Neural cell (in vitro differentiated cells): Measurements from ENCODE around the gene HNRNPLL. TPM values are rescaled to one million over a fixed set of nuclear protein-coding genes. Genes with fewer than 3 reads are reported as not detected.
"Not testable (repeated sequence)": the region's sequence is repeated elsewhere in the genome, so short reads cannot be mapped to it uniquely, and the experiment has no call there.

Experiments used
- H2AFZ ChIP-seq: fragments of 200-600, 300-800 bp; sonication (generic), shearing (Covaris generic); 2 replicates; pipeline ENCODE4 v1.6.0; 2014; ENCODE audit warnings: low read depth, mild to moderate bottlenecking, antibody characterized with exemption, low read length, moderate library complexity
- H3F3A ChIP-seq: fragments of 200-600 bp; shearing (Covaris generic); 2 replicates; pipeline ENCODE4 v1.6.1; 2016; ENCODE audit warnings: mild to moderate bottlenecking, moderate library complexity, mixed read lengths, antibody characterized with exemption, low read length; ENCODE audit not compliant: insufficient read depth, poor library complexity, severe bottlenecking
- H3K27ac ChIP-seq: fragments of 200-600, 300-800 bp; sonication (generic), shearing (Covaris generic); 2 replicates; pipeline ENCODE4 v1.5.1; 2014; ENCODE audit warnings: mild to moderate bottlenecking, low read length, moderate library complexity
- H3K27me3 ChIP-seq: fragments of 300-800, 200-600 bp; sonication (generic), shearing (Covaris generic); 2 replicates; pipeline ENCODE4 v1.6.0; 2014; ENCODE audit warnings: mild to moderate bottlenecking, low read depth, low read length, moderate library complexity; ENCODE audit not compliant: insufficient read depth
- H3K36me3 ChIP-seq: fragments of 300-800, 200-600 bp; sonication (generic), shearing (Covaris generic); 2 replicates; pipeline ENCODE4 v1.5.1; 2014; ENCODE audit warnings: mild to moderate bottlenecking, antibody characterized with exemption, low read length, moderate library complexity; ENCODE audit not compliant: insufficient read depth
- H3K4me2 ChIP-seq: fragments of 300-800, 200-600 bp; sonication (generic), shearing (Covaris generic); 2 replicates; pipeline ENCODE4 v1.6.0; 2014; ENCODE audit warnings: mild to moderate bottlenecking, low read length
- H3K4me3 ChIP-seq: fragments of 300-800, 200-600 bp; sonication (generic), shearing (Covaris generic); 2 replicates; pipeline ENCODE4 v1.5.1; 2014; ENCODE audit warnings: mild to moderate bottlenecking, low read length, moderate library complexity
- H3K79me2 ChIP-seq: fragments of 200-600 bp; shearing (Covaris generic); replicated peaks from 2 replicates; pipeline ENCODE4 v1.6.0; 2014; ENCODE audit warnings: mild to moderate bottlenecking, low read length, moderate library complexity; ENCODE audit not compliant: insufficient read depth
- H3K9ac ChIP-seq: fragments of 300-800, 200-600 bp; sonication (generic), shearing (Covaris generic); 2 replicates; pipeline ENCODE4 v1.6.1; 2016; ENCODE audit warnings: mild to moderate bottlenecking, low read length, mixed read lengths
- H3K9me2 ChIP-seq: fragments of 200-600 bp; shearing (Covaris generic); 2 replicates; pipeline ENCODE4 v1.6.1; 2016; ENCODE audit warnings: mild to moderate bottlenecking, low read length, mixed read lengths; ENCODE audit not compliant: insufficient read depth
- H3K9me3 ChIP-seq: fragments of 200-600, 300-800 bp; sonication (generic), shearing (Covaris generic); 2 replicates; pipeline ENCODE4 v1.6.1; 2016; ENCODE audit warnings: mild to moderate bottlenecking, mixed run types, low read length, moderate library complexity, mixed read lengths
- H4K20me1 ChIP-seq: fragments of 200-600 bp; shearing (Covaris generic); 2 replicates; pipeline ENCODE4 v1.6.1; 2016; ENCODE audit warnings: mild to moderate bottlenecking, mixed run types; ENCODE audit not compliant: insufficient read depth
- EP300 ChIP-seq: fragments of 450-650 bp; conservative IDR thresholded peaks from 2 replicates; pipeline ENCODE4 v1.6.1; 2014; ENCODE audit warnings: antibody characterized with exemption, mild to moderate bottlenecking, moderate library complexity; ENCODE audit not compliant: poor library complexity, severe bottlenecking
- EZH2 ChIP-seq: fragments of 200-600, 300-800 bp; shearing (Covaris generic), sonication (generic); IDR thresholded peaks from 2 replicates; pipeline ENCODE4 v1.6.1; 2014; ENCODE audit warnings: antibody characterized with exemption, low read length, borderline replicate concordance, mild to moderate bottlenecking; ENCODE audit not compliant: insufficient read depth, poor library complexity, severe bottlenecking
- MXI1 ChIP-seq: fragments of 450-650 bp; conservative IDR thresholded peaks from 2 replicates; pipeline ENCODE4 v1.6.1; 2014; ENCODE audit warnings: antibody characterized with exemption, mild to moderate bottlenecking; ENCODE audit not compliant: poor library complexity, severe bottlenecking
- POLR2AphosphoS5 ChIP-seq: IDR thresholded peaks from 2 replicates; pipeline ENCODE4 v1.6.1; 2012
- SMC3 ChIP-seq: fragments of 450-650 bp; conservative IDR thresholded peaks from 2 replicates; pipeline ENCODE4 v1.6.1; 2014; ENCODE audit warnings: antibody characterized with exemption, mild to moderate bottlenecking, moderate library complexity; ENCODE audit not compliant: poor library complexity
- TAF1 ChIP-seq: IDR thresholded peaks from 2 replicates; pipeline ENCODE4 v1.6.1; 2012; ENCODE audit warnings: low read depth
- polyA plus RNA-seq: library from polyadenylated mRNA; depleted of rRNA; stranded (reverse); fragments of >200 nt; gene quantifications from 2 replicates; pipeline ENCODE4 v1.2.3, GENCODE V29; 2014

The HNRNPLL gene
- polyA plus RNA-seq, 1 donor from 2014 or later, result 63.5 TPM

DNA sequence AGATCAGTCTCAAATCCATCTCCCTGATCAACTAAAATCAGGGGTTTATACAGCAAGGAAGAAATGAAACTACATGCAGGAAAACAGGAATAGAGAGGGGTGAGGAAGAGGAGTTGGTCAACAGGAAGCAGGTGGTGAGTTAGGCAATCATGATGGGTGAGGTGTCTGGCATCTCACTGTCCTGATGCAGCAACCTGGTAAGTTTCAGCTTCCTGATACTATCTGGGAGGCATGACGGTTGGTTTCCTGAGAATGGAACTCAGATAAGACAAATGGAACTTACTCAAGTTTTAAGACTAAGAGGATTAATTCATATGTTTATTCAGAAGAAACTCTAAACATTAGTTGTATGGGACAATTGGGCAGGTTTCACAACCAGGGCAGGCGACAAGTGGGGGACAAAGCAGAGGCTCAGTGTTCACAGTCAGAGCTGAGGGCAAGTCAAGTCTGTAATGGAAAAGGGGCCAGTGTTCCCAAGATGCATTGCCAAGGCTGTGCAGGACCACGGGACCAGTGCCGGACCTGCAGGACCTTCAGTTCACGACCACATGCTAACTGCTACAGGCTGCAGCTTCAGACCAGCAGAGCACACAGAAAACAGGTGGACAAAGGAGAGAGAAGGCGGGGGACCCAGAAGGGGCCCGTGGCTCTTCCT lies 45.5 kb upstream of the HNRNPLL start:
- no peak overlapping the region for H3K9ac ChIP-seq
- H3F3A ChIP-seq, result no peaks in the 10 kb centered on the region
- no peak overlapping the region for H3K4me3 ChIP-seq
- H4K20me1 ChIP-seq, result no peaks in the 10 kb centered on the region
- H3K9me2 ChIP-seq, result no peaks in the 10 kb centered on the region
- H3K79me2 ChIP-seq, result no peaks in the 10 kb centered on the region
- H3K4me2 ChIP-seq, result no peak overlapping the region
- H3K36me3 ChIP-seq, result no peaks in the 10 kb centered on the region
- no peak overlapping the region for H2AFZ ChIP-seq
- no peaks in the 10 kb centered on the region for H3K27me3 ChIP-seq
- TF ChIP-seq EP300 (no peak), MXI1 (no peak), EZH2 (no peak)
- no peak overlapping the region for H3K27ac ChIP-seq
- no peaks in the 10 kb centered on the region for H3K9me3 ChIP-seq

GRCh38 chr2:38643683-38644511 lies 41.2 kb upstream of the HNRNPLL start:
- H3F3A ChIP-seq, H3K4me2 ChIP-seq, H3K79me2 ChIP-seq, H4K20me1 ChIP-seq, H3K9me3 ChIP-seq, H2AFZ ChIP-seq, H3K9ac ChIP-seq, H3K4me3 ChIP-seq, H3K9me2 ChIP-seq, H3K36me3 ChIP-seq, H3K27ac ChIP-seq, H3K27me3 ChIP-seq: not testable (repeated sequence)

GRCh38 chr2:38643021-38643671 lies 40.4 kb upstream of the HNRNPLL start:
- no peaks in the 10 kb centered on the region for H3K9me2 ChIP-seq
- no peaks in the 10 kb centered on the region for H3K79me2 ChIP-seq
- H3K36me3 ChIP-seq, result no peaks in the 10 kb centered on the region
- H3F3A ChIP-seq, result no peaks in the 10 kb centered on the region
- no peak overlapping the region for H2AFZ ChIP-seq
- H3K27me3 ChIP-seq, result no peaks in the 10 kb centered on the region
- no peaks in the 10 kb centered on the region for H3K9me3 ChIP-seq
- H3K4me3 ChIP-seq, result no peak overlapping the region
- H3K4me2 ChIP-seq, result no peak overlapping the region
- H3K27ac ChIP-seq, result no peak overlapping the region
- no peak overlapping the region for H3K9ac ChIP-seq
- TF ChIP-seq EZH2 (no peak), SMC3 (no peak), TAF1 (no peak), POLR2AphosphoS5 (no peak)
- no peaks in the 10 kb centered on the region for H4K20me1 ChIP-seq

GRCh38 chr2:38642373-38643017 lies 39.8 kb upstream of the HNRNPLL start:
- H3K9me3 ChIP-seq, H2AFZ ChIP-seq, H3K4me2 ChIP-seq, H3K79me2 ChIP-seq, H3K4me3 ChIP-seq, H3K9me2 ChIP-seq, H3K36me3 ChIP-seq, H3F3A ChIP-seq, H4K20me1 ChIP-seq, H3K9ac ChIP-seq, H3K27ac ChIP-seq, H3K27me3 ChIP-seq: not testable (repeated sequence)
